Heart left ventricle (tissue), 13 donors: ENCODE data around the gene FUCA1.

Experiments
- CTCF ChIP-seq, 12 donors: fragments of 200-600 bp; sonication (generic) in 4 of 12; IDR thresholded peaks; one replicate each; pipeline versions ENCODE4 v1.5.0 to v1.8.0; 2018 to 2022; ENCODE audit warnings: antibody characterized with exemption in 12 of 12, mild to moderate bottlenecking in 5 of 12
- POLR2A ChIP-seq, 2 donors: fragments of 450-650 bp; IDR thresholded peaks; one replicate each; pipeline ENCODE4 v1.6.1; 2017; ENCODE audit warnings: antibody characterized with exemption in 2 of 2, mild to moderate bottlenecking in 2 of 2, moderate library complexity in 2 of 2
- donor health status: ischemic (EF 13 %, LVEDD 7.1; RV severe dilation, severe dysfunction).
- donor health status: DM: no; HTN: yes; CAD: no.
- donor health status: DM: no; HTN: no; CAD: no.
- donor health status: ischemic (EF 25% LVEDD 6.9; RV normal size, moderate dysfunction).
- donor health status: ischemic (EF 25% LVEDD 5.7; RV mildly dilated, moderate dysfunction).
- donor health status: ischemic (EF 35%, LVEDD 5.7; RV mildly dilated, moderate dysfunction).
- donor health status: nonischemic (EF 11% LVEDD 7.7; RV severe dilation, severe dysfunction).
- donor health status: DM: yes; HTN: yes; CAD: no.
- donor health status: PGD.
- donor health status: ischemic (EF 29% LVEDD 5.4; RV normal size, mild dysfunction).
- donor health status: nonischemic (EF 23%, LVEDD 6.1; RV moderate dilation, normal function).

- TF ChIP-seq CTCF (IDR thresholded peaks at IDR 0.05) = no peak
- no peak for TF ChIP-seq POLR2A (IDR thresholded peaks at IDR 0.05)
These were observed 40.4 kb downstream of the FUCA1 start for GRCh38 chr1:23827717-23828116.
